ENCODE measurements around the gene TOM1L2.

- TF ChIP-seq CTCF (IDR thresholded peaks at IDR 0.05) (no peak), POLR2A (IDR thresholded peaks at IDR 0.05) (no peak)
These were observed 144.2 kb downstream of the TOM1L2 start for GRCh38 chr17:17827826-17828621.

All from uterus (tissue), 2 donors.